Body of pancreas (tissue), 4 donors: ENCODE data around the gene ZBTB38. TPM values are rescaled to one million over a fixed set of nuclear protein-coding genes. Genes with fewer than 3 reads are reported as not detected.

ENCODE experiments used
- ATAC-seq: fragments of 150-250 bp; one replicate; pipeline ENCODE4 v1.9.1; 2016
- DNase-seq, 4 donors: peaks; one replicate each; pipeline ENCODE4 v3.0.0-alpha.2; 2019
- H3K27ac ChIP-seq, 4 donors: fragments of 200-600 bp; sonication (generic); 1 replicate in 3 of 4; 2 replicates in 1 of 4; pipeline versions ENCODE4 v1.5.1 to v1.6.1; 2016 to 2019; ENCODE audit warnings: mild to moderate bottlenecking in 1 of 4, mixed read lengths in 1 of 4, moderate library complexity in 1 of 4
- H3K27me3 ChIP-seq, 2 donors: fragments of 200-600 bp; sonication (generic); one replicate each; pipeline ENCODE4 v1.6.0; 2016; ENCODE audit warnings: mild to moderate bottlenecking in 1 of 2
- H3K36me3 ChIP-seq, 2 donors: fragments of 200-600 bp; sonication (generic); replicated peaks in 1 of 2; 2 replicates each; pipeline ENCODE4 v1.5.1; 2016; ENCODE audit warnings: low read depth in 2 of 2; ENCODE audit not compliant: insufficient read depth in 1 of 2
- H3K4me1 ChIP-seq: fragments of 200-600 bp; sonication (generic); one replicate; pipeline ENCODE4 v1.6.0; 2016
- H3K4me3 ChIP-seq, 2 donors: fragments of 200-600 bp; sonication (generic); 1 replicate in 1 of 2; 2 replicates in 1 of 2; pipeline ENCODE4 v1.5.1; 2016 to 2019
- H3K9me3 ChIP-seq, 3 donors: fragments of 200-600 bp; sonication (generic); 1 replicate in 2 of 3; 2 replicates in 1 of 3; pipeline ENCODE4 v1.5.1; 2016
- CTCF ChIP-seq, 7 experiments: fragments of 450-650 bp in 4 of 7; fragments of 200-600 bp in 3 of 7; sonication (generic) in 3 of 7; IDR thresholded peaks; one replicate each; pipeline ENCODE4 v1.5.1; 2016 to 2019; ENCODE audit warnings: antibody characterized with exemption in 7 of 7
- POLR2A ChIP-seq, 3 donors: fragments of 450-650 bp; IDR thresholded peaks; one replicate each; pipeline ENCODE4 v1.6.1; 2016; ENCODE audit warnings: antibody characterized with exemption in 3 of 3, mild to moderate bottlenecking in 2 of 3
- WGBS, 2 donors: methylation state at CpG; one replicate each; pipeline ENCODE4 v1.1.5; 2017; 5-methylcytosine and 5-hydroxymethylcytosine counted together
- intact Hi-C: fragments of 100-400 bp; cut with DNase I; formaldehyde crosslinking; loops from one replicate; pipeline ENCODE4 v1.15.1; 2023
- total RNA-seq, 2 donors: library from RNA; depleted of rRNA; stranded (reverse); fragments of >200 nt; gene quantifications; one replicate each; pipeline ENCODE4 v1.1.0, GENCODE V29; 2016

Gene ZBTB38
- total RNA-seq, 2 donors from 2014 or later: 48.5 to 60.4 TPM

DNA sequence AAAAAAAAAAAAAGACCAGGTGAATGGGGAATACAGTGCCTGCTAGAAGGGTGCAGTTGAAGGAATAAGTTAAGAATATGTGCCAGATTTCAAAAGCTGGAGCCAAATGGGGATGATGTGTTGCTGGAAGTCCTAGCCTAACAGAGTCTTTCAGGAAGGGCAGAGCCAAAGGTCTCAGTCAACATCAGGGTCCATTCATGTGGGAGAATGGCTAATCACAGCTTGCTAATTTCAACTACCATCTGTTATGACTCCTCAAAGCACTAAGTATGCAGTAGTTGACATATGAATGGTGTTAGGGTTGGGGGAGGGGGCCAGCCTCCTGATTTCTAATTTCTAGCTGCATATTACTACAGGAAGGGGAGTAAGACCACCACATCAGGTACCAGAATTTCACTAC is 4.4 kb downstream of the ZBTB38 start:
- H3K36me3 ChIP-seq: no peaks in the 10 kb centered on the region
- no peak overlapping the region for H3K4me3 ChIP-seq
- DNase-seq (no peak), ATAC-seq (no peak)
- TF ChIP-seq CTCF (IDR thresholded peaks at IDR 0.05) (no peak), POLR2A (IDR thresholded peaks at IDR 0.05) (no peak)
- no peaks in the 10 kb centered on the region for H3K27me3 ChIP-seq
- peaks cover 16% of the 10 kb centered on the region for H3K4me1 ChIP-seq
- H3K27ac ChIP-seq: no peak overlapping the region
- intact Hi-C loops: no loop called here
- H3K9me3 ChIP-seq: no peaks in the 10 kb centered on the region

DNA sequence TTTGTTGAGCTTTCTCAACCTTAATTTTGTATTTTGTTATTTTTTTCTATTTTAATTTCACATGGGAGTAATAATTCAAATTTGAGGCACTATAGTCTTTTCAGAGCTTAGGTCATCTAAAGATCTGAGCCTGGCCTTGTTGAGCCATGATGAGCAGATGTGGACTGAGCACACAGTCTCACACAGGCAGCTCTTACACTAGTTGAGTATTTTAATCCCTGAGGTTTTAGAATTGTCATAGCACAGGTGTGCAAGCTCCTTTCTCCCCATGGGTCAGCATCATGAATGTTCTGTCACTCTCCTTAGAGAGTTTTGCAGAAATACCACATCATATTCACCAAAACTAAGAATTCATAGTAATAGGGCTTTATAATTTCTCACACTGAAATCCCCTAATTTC is 4.9 kb downstream of the ZBTB38 start:
- no peaks in the 10 kb centered on the region for H3K36me3 ChIP-seq
- H3K27me3 ChIP-seq: no peaks in the 10 kb centered on the region
- H3K27ac ChIP-seq: no peak overlapping the region
- H3K4me3 ChIP-seq: no peak overlapping the region
- TF ChIP-seq CTCF (IDR thresholded peaks at IDR 0.05): no peak
- no peak for TF ChIP-seq POLR2A (IDR thresholded peaks at IDR 0.05)
- DNase-seq (no peak), ATAC-seq (no peak)
- peaks cover 12% of the 10 kb centered on the region for H3K4me1 ChIP-seq
- intact Hi-C loops: no loop called here
- no peaks in the 10 kb centered on the region for H3K9me3 ChIP-seq

DNA sequence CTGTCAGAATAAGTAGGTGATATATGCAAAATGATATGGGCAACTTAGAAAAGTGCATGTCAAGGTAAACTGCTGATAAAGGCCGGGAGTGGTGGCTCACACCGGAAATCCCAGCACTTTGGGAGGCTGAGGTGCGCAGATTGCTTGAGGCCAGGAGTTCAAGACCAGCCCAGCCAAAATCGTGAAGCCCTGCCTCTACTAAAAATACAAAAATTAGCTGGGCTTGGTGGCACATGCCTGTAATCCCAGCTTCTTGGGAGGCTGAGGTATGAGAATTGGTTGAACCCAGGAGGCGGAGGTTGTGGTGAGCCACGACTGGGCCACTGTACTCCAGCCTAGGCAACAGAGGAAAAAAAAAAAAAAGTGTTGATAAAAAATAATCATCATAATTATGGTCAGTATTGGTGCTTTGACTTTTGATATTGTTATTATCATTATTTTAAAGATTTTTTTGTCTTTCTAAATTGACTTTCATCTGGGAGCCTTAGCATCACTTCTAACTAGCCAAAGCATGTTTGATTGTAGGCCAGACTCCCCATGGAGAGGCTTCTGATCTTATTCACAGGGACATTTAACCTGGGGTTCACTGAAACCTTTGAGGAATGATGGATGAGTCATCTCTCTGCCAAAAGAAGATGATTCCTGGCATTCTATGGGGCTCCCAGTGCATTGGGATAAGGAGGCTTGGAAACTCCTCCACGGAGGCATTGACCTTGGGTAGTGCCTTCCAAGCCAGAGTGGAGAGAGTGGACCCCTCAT is 5.6 kb downstream of the ZBTB38 start:
- H3K4me1 ChIP-seq: peaks cover 11% of the 10 kb centered on the region
- WGBS, 2 donors: 83 to 85% methylated on average over 7 of the region's 7 CpGs

GRCh38 chr3:141375381-141376301 is 7.3 kb downstream of the ZBTB38 start:
- WGBS, 2 donors: 82 to 91% methylated on average over 10 of the region's 10 CpGs
- Histone ChIP-seq H3K9me3 (no peaks in the 10 kb centered on the region), H3K4me1 (no peaks in the 10 kb centered on the region), H3K4me3 (no peak overlapping the region), H3K27me3 (no peaks in the 10 kb centered on the region), H3K36me3 (no peaks in the 10 kb centered on the region), H3K27ac (no peak overlapping the region)
- DNase-seq (no peak), ATAC-seq (no peak)
- TF ChIP-seq CTCF (IDR thresholded peaks at IDR 0.05) (no peak), POLR2A (IDR thresholded peaks at IDR 0.05) (no peak)
- intact Hi-C loops: no loop called here

More for the DNA sequence above, 5.6 kb downstream of the ZBTB38 start:
- no peak overlapping the region for H3K4me3 ChIP-seq
- no peak for TF ChIP-seq POLR2A (IDR thresholded peaks at IDR 0.05)
- TF ChIP-seq CTCF (IDR thresholded peaks at IDR 0.05): no peak
- no peak overlapping the region for H3K27ac ChIP-seq
- intact Hi-C loops: no loop called here
- H3K36me3 ChIP-seq: no peaks in the 10 kb centered on the region
- ATAC-seq: no peak
- H3K27me3 ChIP-seq: no peaks in the 10 kb centered on the region
- no peak for DNase-seq
- H3K9me3 ChIP-seq: no peaks in the 10 kb centered on the region
